Measurements from ENCODE around the gene SCAF8. TPM values are rescaled to one million over a fixed set of nuclear protein-coding genes. Genes with fewer than 3 reads are reported as not detected.
A peak's percentile ranks its signal among the peaks of the same experiment; 100 is the strongest.
"Not testable (repeated sequence)": the region's sequence is repeated elsewhere in the genome, so short reads cannot be mapped to it uniquely, and the experiment has no call there.

The SCAF8 gene, protein sequence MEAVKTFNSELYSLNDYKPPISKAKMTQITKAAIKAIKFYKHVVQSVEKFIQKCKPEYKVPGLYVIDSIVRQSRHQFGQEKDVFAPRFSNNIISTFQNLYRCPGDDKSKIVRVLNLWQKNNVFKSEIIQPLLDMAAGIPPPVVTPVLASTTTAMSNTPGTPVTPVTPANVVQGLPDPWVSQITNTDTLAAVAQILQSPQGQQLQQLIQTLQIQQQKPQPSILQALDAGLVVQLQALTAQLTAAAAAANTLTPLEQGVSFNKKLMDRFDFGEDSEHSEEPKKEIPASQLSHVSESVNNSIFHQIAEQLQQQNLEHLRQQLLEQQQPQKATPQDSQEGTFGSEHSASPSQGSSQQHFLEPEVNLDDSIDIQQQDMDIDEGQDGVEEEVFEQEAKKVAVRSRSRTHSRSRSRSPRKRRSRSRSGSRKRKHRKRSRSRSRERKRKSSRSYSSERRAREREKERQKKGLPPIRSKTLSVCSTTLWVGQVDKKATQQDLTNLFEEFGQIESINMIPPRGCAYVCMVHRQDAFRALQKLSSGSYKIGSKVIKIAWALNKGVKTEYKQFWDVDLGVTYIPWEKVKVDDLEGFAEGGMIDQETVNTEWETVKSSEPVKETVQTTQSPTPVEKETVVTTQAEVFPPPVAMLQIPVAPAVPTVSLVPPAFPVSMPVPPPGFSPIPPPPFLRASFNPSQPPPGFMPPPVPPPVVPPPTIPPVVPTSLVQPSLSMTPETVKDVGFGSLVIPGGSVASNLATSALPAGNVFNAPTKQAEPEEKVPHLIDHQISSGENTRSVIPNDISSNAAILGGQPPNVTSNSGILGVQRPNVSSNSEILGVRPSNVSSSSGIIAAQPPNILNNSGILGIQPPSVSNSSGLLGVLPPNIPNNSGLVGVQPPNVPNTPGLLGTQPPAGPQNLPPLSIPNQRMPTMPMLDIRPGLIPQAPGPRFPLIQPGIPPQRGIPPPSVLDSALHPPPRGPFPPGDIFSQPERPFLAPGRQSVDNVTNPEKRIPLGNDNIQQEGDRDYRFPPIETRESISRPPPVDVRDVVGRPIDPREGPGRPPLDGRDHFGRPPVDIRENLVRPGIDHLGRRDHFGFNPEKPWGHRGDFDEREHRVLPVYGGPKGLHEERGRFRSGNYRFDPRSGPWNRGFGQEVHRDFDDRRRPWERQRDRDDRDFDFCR (N-terminal part only)
- 65.7 TPM for polyA plus RNA-seq (ENCODE audit: insufficient read length)
- long read RNA-seq, donor 1, full-length matches to known transcripts = 1 of 1 reads
- long read RNA-seq, donor 1, partial matches to known transcripts = 0 of 1 reads
- long read RNA-seq, donor 1, other reads (novel, unspliced or antisense) = 0 of 1 reads
- long read RNA-seq, donor 2, full-length matches to known transcripts = 1 of 1 reads
- long read RNA-seq, donor 2, partial matches to known transcripts = 0 of 1 reads
- long read RNA-seq, donor 2, other reads (novel, unspliced or antisense) = 0 of 1 reads
- long read RNA-seq, donor 3, full-length matches to known transcripts = 3 of 3 reads
- long read RNA-seq, donor 3, partial matches to known transcripts = 0 of 3 reads
- long read RNA-seq, donor 3, other reads (novel, unspliced or antisense) = 0 of 3 reads
- long read RNA-seq, donor 4 = 0 reads
- long read RNA-seq, donor 5, full-length matches to known transcripts = 2 of 35 reads
- long read RNA-seq, donor 5, partial matches to known transcripts = 33 of 35 reads
- long read RNA-seq, donor 5, other reads (novel, unspliced or antisense) = 0 of 35 reads
- long read RNA-seq, donor 6 = 0 reads
- long read RNA-seq, donor 7 = 0 reads
- long read RNA-seq, donor 8, full-length matches to known transcripts = 2 of 2 reads
- long read RNA-seq, donor 8, partial matches to known transcripts = 0 of 2 reads
- long read RNA-seq, donor 8, other reads (novel, unspliced or antisense) = 0 of 2 reads

DNA sequence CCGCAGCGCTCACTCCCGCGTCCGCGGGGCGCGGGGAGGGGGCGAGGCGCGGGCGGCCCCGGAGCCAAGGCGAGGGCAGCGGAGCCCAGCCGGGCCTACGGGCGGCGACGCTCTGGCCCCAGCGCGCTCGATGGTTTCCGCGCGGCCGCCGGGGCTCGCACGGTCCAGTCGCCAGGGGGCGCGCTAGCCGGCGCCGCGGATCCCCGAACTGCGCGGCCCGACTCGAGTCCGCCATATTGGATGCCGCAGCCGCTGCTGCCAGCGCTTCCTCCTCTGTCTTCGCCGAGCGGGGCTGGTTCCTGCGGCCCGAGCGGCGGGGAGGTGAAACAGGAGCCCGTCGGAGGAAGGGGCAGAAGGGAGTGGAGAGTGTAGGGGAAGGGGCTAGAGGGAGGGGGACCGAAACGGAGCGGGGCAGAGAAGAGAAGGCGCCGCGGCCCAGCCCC, at the start of gene SCAF8:
Gene SCAF8 (plus strand): TSS at position 234 of the 443 bp plus-strand sequence. CDS start 485 bp downstream, outside the sequence.
- peak; percentile 90 for DNase-seq

DNA sequence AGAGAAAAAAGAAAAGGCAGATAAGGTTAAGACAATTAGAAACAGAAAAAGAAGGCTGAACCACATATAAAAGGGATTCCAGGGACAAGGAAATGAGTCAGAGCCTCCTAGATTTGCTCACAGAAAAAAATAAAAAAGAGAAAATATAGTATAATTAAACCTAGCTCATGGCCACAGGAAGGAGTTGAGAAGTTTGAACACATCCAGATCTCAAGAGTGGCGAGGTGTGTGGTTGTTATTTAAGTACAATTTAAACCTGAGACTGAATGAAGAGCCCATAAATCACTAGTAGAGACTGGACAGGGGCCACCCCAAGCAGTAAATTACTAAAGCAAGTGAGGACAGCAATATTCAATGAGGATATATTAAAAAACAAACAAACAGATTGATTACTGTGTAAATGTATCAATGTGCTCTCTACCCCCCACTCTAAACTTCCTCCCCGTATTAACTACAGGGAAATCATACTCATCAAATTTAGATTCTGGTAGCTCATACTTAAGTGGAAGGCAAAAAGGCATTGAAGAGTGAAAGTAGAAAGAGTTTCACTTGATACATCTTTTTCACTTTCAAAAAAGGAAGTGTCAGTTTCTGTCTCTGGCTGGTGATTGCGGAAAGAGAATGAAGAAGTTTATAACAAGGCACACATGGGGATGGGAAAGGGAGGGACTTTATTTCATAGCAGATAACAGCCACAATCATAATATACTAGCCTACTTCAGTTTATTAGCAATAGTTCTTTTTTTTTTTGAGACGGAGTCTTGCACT, 49.3 kb upstream of the SCAF8 start:
- peak; percentile 24 for DNase-seq

DNA sequence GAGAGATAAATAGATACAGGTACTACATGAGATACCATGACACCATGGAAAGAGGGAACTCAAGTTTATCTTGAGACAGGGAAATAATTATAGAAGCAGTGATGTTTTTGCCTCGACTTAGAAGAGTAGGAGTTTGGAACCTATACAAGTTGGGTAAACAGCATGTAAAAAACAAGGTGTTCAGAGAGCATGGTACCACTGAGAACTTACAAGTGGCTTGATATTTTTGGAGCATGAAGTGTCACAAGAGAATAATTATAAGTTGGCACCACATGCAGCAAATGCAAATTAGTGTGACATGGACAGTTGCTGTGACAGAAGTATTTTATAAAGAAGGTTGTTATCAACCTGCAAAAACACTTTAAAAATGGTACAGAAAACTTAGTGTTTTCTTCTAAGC, 47.1 kb upstream of the SCAF8 start:
- no peak for DNase-seq

DNA sequence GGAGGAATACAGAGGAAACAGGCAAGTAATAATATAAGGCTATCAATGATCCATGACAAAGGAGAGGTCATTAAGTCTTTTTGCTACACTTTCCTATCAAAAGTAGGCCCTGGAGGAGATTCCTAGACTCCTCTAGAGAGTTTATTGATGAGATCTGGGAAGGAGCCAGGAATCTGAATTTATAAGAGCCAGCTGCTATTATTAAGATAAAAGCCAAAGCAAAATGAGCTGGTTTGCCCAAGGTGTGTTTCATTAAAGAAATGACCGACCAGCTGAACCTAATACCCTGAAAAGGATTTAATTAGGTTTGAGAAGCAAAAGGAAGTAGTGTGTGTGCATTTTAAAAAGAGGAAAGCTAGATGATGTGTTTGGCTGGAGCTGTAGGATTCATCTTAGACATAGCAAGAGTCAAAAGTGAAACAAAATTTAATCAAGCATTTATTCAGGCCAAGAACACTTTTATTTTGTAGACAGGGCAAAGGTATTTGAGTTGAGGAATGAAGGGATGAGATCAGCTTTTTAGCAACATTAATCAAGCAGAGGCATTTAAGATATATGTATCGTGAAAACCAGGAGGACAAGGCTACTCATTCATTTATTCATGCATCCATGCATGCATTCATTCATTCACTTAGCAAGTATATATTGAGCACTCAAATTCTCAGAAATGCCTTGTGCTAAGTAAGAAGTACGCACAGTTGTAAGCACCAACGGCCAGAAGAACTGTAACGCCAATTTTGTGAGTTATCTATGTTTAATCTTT, 43.5 kb upstream of the SCAF8 start:
- DNase-seq = no peak

DNA sequence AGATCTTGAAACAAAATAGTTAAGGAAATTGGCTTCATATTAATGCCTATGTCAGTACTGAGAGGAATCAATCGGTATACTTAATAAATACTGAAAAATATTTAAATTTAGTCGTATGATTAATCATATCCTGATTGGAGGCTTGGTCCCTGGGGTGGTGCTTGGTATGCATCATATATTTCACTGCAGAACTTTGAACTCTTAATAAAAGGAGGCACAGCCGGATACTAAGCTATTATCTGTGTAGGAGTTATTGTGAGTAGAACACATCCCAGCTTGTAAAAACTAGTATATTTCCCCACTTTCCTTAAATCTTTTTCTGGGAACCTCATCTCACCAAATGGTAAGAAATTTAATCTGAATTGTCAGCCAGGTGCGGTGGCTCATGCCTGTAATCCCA, 42.4 kb upstream of the SCAF8 start:
- no peak for DNase-seq

DNA sequence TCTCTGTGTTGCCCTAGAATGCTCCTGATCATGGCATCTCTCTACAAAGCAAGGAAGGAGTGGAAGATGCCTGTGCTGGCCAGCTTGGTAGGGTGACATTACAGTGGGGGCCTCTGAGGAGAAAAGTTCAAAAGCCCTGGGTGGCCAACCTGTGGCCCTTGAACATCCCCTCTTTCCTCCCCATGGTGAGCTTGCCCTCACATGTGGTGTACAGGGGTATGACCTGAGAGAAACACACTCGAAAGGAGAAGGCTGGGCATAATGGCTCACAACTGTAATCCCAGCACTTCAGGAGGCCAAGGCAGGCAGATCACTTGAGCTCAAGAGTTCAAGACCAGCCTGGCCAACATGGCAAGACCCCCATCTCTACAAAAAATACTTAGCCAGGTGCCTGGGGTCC, 36.6 kb upstream of the SCAF8 start:
- DNase-seq = no peak

DNA sequence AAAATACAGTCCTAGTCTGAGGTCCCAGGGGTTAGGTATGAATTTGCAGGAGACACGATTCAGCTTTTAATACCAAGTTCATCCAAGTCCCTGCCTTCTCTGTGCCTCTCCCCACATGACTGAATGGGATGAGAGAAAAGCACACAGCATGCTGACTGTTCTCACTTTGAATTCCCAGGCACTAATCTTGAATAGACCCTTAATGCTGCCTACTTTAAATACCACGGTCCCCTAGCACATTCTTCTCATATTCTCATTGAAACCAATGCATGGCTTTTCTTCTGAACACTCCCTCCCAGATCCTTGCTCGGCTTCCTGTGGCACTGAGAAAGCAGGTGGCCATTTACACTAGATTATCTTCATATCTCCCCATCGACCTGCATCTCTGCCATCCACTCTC, 30.1 kb upstream of the SCAF8 start:
- no peak for DNase-seq

DNA sequence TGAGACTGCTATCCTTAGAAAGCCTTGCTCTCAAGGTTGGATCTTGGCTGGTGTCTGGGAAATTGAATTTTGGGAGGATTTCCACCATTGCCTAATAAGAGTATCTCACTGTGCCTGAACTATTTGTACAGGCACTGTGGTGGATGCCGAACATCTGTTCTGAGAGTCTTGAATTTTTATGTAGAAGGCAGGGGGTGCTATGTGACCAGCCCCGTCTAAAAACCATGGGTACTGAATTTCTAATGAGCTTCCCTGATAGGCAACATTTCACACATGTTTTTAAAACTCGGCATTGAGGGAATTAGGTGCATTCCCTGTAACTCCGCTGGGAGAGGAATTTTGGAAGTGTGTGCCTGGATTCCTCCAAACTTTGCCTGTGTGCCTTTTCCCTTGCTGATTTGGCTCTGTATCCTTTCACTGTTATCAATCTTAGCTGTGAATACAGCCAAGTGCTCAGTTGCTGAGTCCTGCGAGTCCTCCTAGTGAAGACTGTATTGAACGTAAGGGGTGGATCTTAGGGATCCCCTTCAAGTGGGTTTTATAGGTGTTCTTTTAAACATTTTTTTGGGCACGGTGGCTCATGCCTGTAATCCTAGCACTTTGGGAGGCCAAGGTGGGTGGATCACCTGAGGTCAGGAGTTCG, 27.6 kb upstream of the SCAF8 start:
- DNase-seq = no peak

DNA sequence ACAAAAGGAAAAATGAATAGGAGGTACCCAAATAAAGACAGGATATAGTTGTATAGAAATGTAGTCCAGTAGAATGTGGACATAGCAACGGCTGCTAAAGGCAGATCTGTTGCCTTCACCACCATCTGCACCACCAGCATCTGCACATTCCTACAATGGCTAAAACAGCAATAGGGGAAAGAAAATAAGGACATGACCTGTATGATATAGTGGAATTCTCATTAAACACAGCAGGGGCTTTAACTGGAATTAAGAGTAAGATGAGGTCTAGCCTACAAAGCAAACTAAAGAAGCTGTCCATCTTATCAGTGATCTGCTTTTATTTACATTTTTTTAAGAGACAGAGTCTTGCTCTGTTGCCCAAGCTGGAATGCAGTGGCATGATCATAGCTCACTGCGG, 26.8 kb upstream of the SCAF8 start:
- DNase-seq = no peak

DNA sequence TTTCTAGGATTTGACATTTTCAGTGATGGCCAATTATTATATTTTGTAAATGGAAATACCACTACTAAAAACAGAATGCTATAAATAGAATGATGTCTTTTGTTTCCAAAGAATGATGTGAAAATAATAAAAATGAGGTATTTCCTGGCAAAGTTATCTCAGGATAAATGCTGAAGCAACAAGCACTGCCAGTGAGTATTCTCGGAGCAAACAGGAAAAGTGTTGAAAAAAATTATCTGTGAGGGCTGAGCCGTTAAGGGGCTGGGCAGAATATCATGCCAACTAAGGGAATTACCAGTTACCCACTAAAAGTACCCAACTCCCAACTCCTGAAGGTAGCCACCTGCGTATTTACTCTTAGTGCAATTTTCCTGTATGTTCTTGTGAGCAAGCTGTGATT, 23.6 kb upstream of the SCAF8 start:
- no peak for DNase-seq

DNA sequence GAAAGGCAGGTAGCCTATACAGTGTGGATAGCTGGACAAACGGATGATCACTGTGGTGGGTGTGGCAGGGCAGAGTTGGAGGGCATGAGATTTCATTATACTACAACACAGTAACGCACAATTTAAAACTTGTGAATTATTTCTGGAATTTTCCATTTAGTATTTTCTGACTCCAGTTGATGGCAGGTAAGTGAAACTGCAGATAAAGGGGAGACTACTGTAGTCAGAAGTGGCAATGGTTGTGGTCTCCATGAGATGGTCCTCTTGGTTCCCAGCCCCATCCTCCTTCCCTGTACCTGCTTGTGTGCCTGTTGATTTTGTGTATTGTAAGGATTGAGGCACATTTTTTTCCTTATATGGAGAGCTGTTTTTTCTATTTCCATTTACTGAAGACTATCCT, 22.5 kb upstream of the SCAF8 start:
- DNase-seq = no peak

DNA sequence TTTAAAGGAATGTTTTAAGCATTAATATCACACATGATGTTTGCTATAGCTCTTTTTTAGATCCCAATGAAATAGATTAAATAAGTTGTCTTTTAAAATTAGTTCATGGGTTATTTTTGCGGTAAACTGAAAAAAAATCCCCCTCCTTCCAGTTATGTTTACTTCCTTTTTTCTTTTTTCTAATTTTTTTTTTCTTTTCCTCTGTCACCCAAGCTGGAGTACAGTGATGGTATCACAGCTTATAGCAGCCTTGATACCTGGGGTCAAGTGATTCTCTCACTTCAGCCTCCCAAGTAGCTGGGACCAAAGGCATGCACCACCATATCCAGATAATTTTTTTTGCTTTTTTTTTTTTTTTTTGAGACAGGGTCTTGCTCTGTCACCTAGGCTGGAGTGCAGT, 17.8 kb upstream of the SCAF8 start:
- DNase-seq = no peak

DNA sequence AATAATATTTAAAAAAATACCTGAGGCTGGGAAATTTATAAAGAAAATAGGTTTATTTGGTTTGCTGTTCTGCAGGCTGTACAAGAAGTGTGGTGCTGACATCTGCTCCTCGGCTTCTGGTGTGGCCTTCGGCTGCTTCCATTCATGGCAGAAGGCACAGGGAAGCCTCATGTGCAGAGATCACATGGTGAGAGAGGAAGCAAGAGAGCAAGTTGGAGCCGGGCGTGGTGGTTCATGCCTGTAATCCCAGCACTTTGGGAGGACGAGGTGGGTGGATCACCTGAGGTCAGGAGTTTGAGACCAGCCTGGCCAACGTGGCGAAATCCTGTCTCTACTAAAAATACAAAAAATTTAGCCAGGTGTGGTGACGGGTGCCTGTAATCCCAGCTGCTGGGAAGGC, 16.9 kb upstream of the SCAF8 start:
- not testable (repeated sequence) for DNase-seq

DNA sequence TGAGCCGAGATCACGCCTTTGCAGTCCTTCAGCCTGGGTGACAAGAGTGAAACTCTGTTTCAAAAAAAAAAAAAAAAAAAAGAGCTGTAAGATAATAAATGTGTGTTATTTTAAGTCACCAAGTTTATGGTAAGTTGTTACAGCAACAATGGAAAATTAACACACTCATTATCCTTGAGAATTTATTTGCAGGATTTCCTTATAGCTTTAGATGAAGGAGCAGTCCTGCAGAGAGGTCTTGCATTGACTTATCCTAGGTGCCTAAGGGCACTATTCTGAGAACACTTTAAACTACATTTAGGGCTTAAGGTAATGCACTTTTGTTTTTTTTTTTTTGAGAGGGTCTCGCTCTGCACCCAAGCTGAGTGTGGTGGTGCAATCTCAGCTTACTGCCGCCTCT, 13.8 kb upstream of the SCAF8 start:
- no peak for DNase-seq

DNA sequence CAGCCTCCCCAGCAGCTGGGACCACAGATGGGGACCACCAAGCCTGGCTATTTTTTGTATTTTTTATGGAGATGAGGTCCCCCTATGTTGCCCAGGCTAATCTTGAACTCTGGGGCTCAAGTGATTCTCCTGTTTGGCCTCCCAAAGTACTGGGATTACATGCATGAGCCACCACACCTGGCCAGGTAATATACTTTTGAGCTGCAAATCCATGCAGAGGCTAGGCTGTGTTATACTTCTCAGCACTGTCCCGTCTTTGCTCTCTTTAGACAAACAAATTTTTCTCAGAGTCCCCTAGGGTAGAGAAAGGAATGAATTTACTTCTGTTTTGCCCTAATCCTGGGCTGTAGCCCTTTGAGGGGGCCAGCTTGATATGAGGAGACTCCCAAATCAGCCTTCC, 13.4 kb upstream of the SCAF8 start:
- no peak for DNase-seq

DNA sequence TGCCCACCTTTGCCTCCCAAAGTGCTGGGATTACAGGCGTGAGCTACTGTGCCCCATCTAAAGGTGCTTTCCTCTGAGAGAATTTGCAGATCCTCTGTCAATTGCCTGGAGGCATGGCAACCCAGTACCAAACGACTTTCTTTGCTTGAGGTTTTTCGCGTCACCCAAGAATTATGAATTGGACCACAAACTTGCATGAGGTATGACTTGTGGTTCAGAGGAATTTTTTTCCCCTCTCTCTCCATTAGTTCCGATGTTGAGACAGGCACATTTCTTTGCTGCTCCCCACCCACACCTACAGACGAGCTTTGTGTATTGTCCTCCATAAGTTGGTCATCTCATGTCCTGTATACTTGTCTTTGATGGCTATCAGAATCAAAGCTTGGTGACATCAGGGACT, 11.8 kb upstream of the SCAF8 start:
- DNase-seq = no peak

DNA sequence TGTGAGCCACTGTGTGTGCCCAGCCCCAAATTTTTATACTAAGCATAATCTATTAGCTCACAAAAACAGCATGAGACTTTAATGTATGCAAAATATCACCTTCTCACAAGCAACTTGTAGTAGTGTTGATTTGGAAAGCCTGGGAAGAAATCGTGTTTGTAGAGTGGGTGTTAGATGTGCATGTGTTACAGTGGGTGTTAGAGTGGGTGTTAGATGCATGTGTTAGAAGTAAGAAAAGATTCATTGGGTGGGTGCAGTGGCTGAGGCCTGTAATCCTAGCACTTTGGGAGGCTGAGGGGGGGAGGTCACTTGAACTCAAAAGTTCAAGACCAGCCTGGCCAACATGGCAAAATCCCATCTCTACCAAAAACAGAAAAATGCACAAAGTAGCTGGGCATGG, 6.3 kb upstream of the SCAF8 start:
- DNase-seq = no peak

DNA sequence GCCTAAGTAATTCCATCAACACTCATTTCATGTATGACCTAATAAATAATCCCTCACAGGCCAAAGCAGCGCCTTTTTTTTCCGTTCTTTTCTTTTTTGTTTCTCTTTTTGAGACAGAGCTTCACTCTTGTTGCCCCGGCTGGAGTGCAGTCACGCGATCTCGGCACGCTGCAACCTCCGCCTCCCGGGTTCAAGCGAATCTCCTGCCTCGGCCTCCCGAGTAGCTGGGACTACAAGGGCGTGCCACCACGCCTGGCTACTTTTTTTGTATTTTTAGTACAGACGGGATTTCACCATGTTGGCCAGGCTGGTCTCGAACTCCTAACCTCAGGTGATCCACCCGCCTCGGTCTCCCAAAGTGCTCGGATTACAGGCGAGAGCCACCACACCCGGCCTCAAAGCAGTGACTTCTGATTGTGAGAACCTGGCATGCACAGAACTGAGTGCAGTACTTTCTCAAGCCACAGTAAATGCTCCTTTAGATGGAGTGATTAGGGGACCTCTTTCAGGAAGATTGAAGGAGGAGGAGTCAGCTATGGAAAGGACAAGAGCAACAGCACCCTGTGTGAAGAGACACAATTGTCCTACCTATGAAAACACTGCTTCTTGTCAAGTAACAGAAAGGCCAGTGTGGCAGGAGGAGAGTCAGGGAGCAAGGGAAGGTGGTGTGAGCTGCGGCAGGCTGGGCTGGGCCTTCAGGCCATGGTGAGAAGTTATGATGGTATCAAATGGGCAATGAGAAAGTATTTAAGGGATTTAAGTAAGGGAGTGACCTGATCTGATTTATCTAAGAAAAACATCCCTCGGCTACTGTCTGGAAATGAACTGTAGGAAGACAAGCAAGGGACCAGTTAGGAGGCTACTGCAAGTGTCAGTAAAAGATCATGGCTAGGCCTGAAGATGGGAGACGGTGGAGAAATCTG, 1.7 kb upstream of the SCAF8 start:
- DNase-seq = no peak

Measured in left kidney (tissue), 8 donors.